ENCODE measurements around the gene CCDC68.

GRCh38 chr18:54881229-54881768 is 78.0 kb downstream of the CCDC68 start:
- TF ChIP-seq CTCF (IDR thresholded peaks at IDR 0.05): no peak
- no peak for TF ChIP-seq POLR2A (IDR thresholded peaks at IDR 0.05)
